HG03565 (cell line): ENCODE data around the gene POMGNT2.

ENCODE experiments used
- ATAC-seq: cut with Tn5 transposase; IDR thresholded peaks from one replicate; pipeline ENCODE4 v1.9.1; 2021; ENCODE audit warnings: mild to moderate bottlenecking, moderate library complexity; ENCODE audit not compliant: unreplicated experiment

POMGNT2 gene

GRCh38 chr3:43104039-43104438, 1.8 kb downstream of the POMGNT2 start:
- ATAC-seq: no peak

GRCh38 chr3:43102773-43103480, 3.0 kb downstream of the POMGNT2 start:
- no peak for ATAC-seq

GRCh38 chr3:43098761-43099160, 7.1 kb downstream of the POMGNT2 start:
- ATAC-seq: no peak

- no peak for ATAC-seq
These were observed 8.3 kb downstream of the POMGNT2 start for GRCh38 chr3:43097400-43098080.

- no peak for ATAC-seq
These were observed 9.1 kb downstream of the POMGNT2 start for GRCh38 chr3:43096761-43097160.

- no peak for ATAC-seq
These were observed 10.5 kb downstream of the POMGNT2 start for GRCh38 chr3:43095370-43095769.

GRCh38 chr3:43094851-43095250, 11.0 kb downstream of the POMGNT2 start:
- no peak for ATAC-seq

- ATAC-seq: no peak
These were observed 11.5 kb downstream of the POMGNT2 start for GRCh38 chr3:43094381-43094780.

- ATAC-seq: no peak
These were observed 11.9 kb downstream of the POMGNT2 start for GRCh38 chr3:43093974-43094373.

- ATAC-seq: no peak
These were observed 12.9 kb downstream of the POMGNT2 start for GRCh38 chr3:43093006-43093405.

GRCh38 chr3:43091481-43091880, 14.4 kb downstream of the POMGNT2 start:
- no peak for ATAC-seq

GRCh38 chr3:43090238-43090637, 15.6 kb downstream of the POMGNT2 start:
- ATAC-seq: no peak

- ATAC-seq: no peak
These were observed 16.8 kb downstream of the POMGNT2 start for GRCh38 chr3:43089081-43089480.

- ATAC-seq: no peak
These were observed 18.6 kb downstream of the POMGNT2 start for GRCh38 chr3:43087249-43087776.

GRCh38 chr3:43086460-43087165, 19.3 kb downstream of the POMGNT2 start:
- no peak for ATAC-seq

- ATAC-seq: no peak
These were observed 23.4 kb downstream of the POMGNT2 start for GRCh38 chr3:43082457-43082856.

- no peak for ATAC-seq
These were observed 24.1 kb downstream of the POMGNT2 start for GRCh38 chr3:43081796-43082195.

GRCh38 chr3:43080726-43081568, 24.9 kb downstream of the POMGNT2 start:
- ATAC-seq: no peak

- ATAC-seq: no peak
These were observed 26.1 kb downstream of the POMGNT2 start for GRCh38 chr3:43079536-43080332.

GRCh38 chr3:43077707-43078106, 28.2 kb downstream of the POMGNT2 start:
- no peak for ATAC-seq
